IMR-90 (cell line): ENCODE results near the gene MRAP2. TPM values are rescaled to one million over a fixed set of nuclear protein-coding genes. Genes with fewer than 3 reads are reported as not detected.
"Not testable (repeated sequence)": the region's sequence is repeated elsewhere in the genome, so short reads cannot be mapped to it uniquely, and the experiment has no call there.

ENCODE experiments used
- ATAC-seq: fragments of 200-7000 bp; cut with Tn5 transposase; 2 replicates; pipeline ENCODE4 v1.9.1; 2020; ENCODE audit warnings: low read depth, mild to moderate bottlenecking, moderate library complexity
- BruUV-seq: library from RNA; stranded (reverse); fragments of 400-500 nt; replicated peaks from 2 replicates; lab custom pipeline; 2021; lab: Mats Ljungman, UMichigan
- CTCF ChIA-PET: fragments of 300-600 bp; formaldehyde crosslinking; extraction: SDS; loops from one replicate; lab custom pipeline; 2021; ENCODE audit warnings: antibody characterized with exemption; lab: Yijun Ruan, JAX
- POLR2A ChIA-PET: fragments of 300-600 bp; sonication (Branson Sonifier 250); formaldehyde crosslinking; loops from one replicate; lab custom pipeline; 2022; ENCODE audit warnings: antibody characterized with exemption; ENCODE audit not compliant: unreplicated experiment; lab: Charles Lee
- DNase-seq: peaks from one replicate; pipeline ENCODE4 v3.0.0; 2013
- H2AFZ ChIP-seq: replicated peaks from 2 replicates; pipeline ENCODE3; 2013; ENCODE audit warnings: low read length, mild to moderate bottlenecking; ENCODE audit not compliant: poor library complexity
- H2AK5ac ChIP-seq: 2 replicates; pipeline ENCODE4 v1.6.1; 2013; ENCODE audit warnings: low read depth, low read length, inconsistent platforms
- H2AK9ac ChIP-seq: replicated peaks from 2 replicates; pipeline ENCODE3; 2013; ENCODE audit warnings: mild to moderate bottlenecking, low read depth, low read length, moderate library complexity; ENCODE audit not compliant: poor library complexity
- H2BK120ac ChIP-seq: 2 replicates; pipeline ENCODE4 v1.6.1; 2013; ENCODE audit warnings: low read depth, low read length, inconsistent platforms
- H2BK15ac ChIP-seq: 3 replicates; pipeline ENCODE4 v1.6.1; 2013; ENCODE audit warnings: low read depth, low read length, inconsistent platforms
- H2BK20ac ChIP-seq: 2 replicates; pipeline ENCODE4 v1.6.1; 2013; ENCODE audit warnings: low read depth, mild to moderate bottlenecking, inconsistent platforms, low read length, moderate library complexity
- H2BK5ac ChIP-seq: 2 replicates; pipeline ENCODE4 v1.6.1; 2013; ENCODE audit warnings: mild to moderate bottlenecking, low read depth, low read length, inconsistent platforms; ENCODE audit not compliant: poor library complexity, severe bottlenecking
- H3K14ac ChIP-seq: replicated peaks from 2 replicates; pipeline ENCODE4 v1.6.1; 2013; ENCODE audit warnings: low read depth, low read length, inconsistent platforms
- H3K18ac ChIP-seq: 2 replicates; pipeline ENCODE4 v1.6.1; 2013; ENCODE audit warnings: low read depth, low read length, control low read depth
- H3K23ac ChIP-seq: 2 replicates; pipeline ENCODE4 v1.6.1; 2013; ENCODE audit warnings: low read depth, low read length, inconsistent platforms
- H3K27ac ChIP-seq: 2 replicates; pipeline ENCODE4 v1.5.1; 2013; ENCODE audit warnings: mild to moderate bottlenecking, control low read depth, low read length; ENCODE audit not compliant: insufficient read depth
- H3K27me3 ChIP-seq: 2 replicates; pipeline ENCODE4 v1.6.1; 2013; ENCODE audit warnings: low read length; ENCODE audit not compliant: control insufficient read depth, insufficient read depth
- H3K36me3 ChIP-seq: 2 replicates; pipeline ENCODE4 v1.6.1; 2013; ENCODE audit warnings: low read length, mixed read lengths; ENCODE audit not compliant: control insufficient read depth, insufficient read depth
- H3K4ac ChIP-seq: 2 replicates; pipeline ENCODE4 v1.6.1; 2013; ENCODE audit warnings: low read depth, low read length, inconsistent platforms
- H3K4me1 ChIP-seq: 2 replicates; pipeline ENCODE4 v1.6.1; 2013; ENCODE audit warnings: low read length, mixed read lengths; ENCODE audit not compliant: control insufficient read depth, insufficient read depth
- H3K4me2 ChIP-seq: 2 replicates; pipeline ENCODE4 v1.6.1; 2013; ENCODE audit warnings: low read depth, mild to moderate bottlenecking, control low read depth, low read length, moderate library complexity
- H3K4me3 ChIP-seq: 2 replicates; pipeline ENCODE4 v1.5.1; 2013; ENCODE audit warnings: low read depth, mild to moderate bottlenecking, control low read depth, low read length, moderate library complexity; ENCODE audit not compliant: insufficient read depth
- H3K56ac ChIP-seq: 2 replicates; pipeline ENCODE4 v1.6.1; 2013; ENCODE audit warnings: low read length, inconsistent platforms; ENCODE audit not compliant: insufficient read depth; ENCODE audit errors: extremely low read depth
- H3K79me1 ChIP-seq, 2 experiments: 2 replicates each; pipeline ENCODE4 v1.6.1; 2013; ENCODE audit warnings: low read length in 2 of 2, inconsistent platforms in 1 of 2, low read depth in 1 of 2
- H3K9ac ChIP-seq: 2 replicates; pipeline ENCODE4 v1.6.1; 2013; ENCODE audit warnings: low read depth, low read length, control low read depth
- H3K9me1 ChIP-seq: 2 replicates; pipeline ENCODE4 v1.6.1; 2013; ENCODE audit warnings: low read length, inconsistent platforms; ENCODE audit not compliant: insufficient read depth
- H3K9me3 ChIP-seq: 2 replicates; pipeline ENCODE4 v1.6.1; 2013; ENCODE audit warnings: low read length; ENCODE audit not compliant: control insufficient read depth, insufficient read depth
- H4K20me1 ChIP-seq: 2 replicates; pipeline ENCODE4 v1.6.1; 2013; ENCODE audit warnings: low read length, inconsistent platforms; ENCODE audit not compliant: insufficient read depth
- H4K5ac ChIP-seq: 2 replicates; pipeline ENCODE4 v1.6.1; 2013; ENCODE audit warnings: mild to moderate bottlenecking, low read depth, low read length, control low read depth
- H4K8ac ChIP-seq, 2 experiments: 2 replicates each; pipeline ENCODE4 v1.6.1; 2013; ENCODE audit warnings: low read depth in 2 of 2, low read length in 2 of 2, control low read depth in 1 of 2, inconsistent platforms in 1 of 2
- H4K91ac ChIP-seq: 2 replicates; pipeline ENCODE4 v1.6.1; 2013; ENCODE audit warnings: low read depth, low read length, inconsistent platforms; ENCODE audit not compliant: insufficient read depth
- dilution Hi-C: fragments of 300-500 bp; cut with HindIII; formaldehyde crosslinking; loops from one replicate; pipeline ENCODE4 v1.14.3; 2018; ENCODE audit warnings: low sequenced_read_pairs; ENCODE audit not compliant: unreplicated experiment
- in situ Hi-C: fragments of 300-500 bp; cut with MboI; formaldehyde crosslinking; loops from 3 replicates; pipeline ENCODE4 v1.14.3; 2019; ENCODE audit warnings: low sequenced_read_pairs, inconsistent platforms, mixed read lengths
- intact Hi-C: fragments of 100-400 bp; cut with micrococcal nuclease; formaldehyde crosslinking; loops from 2 replicates; pipeline ENCODE4 v1.10.0; 2022
- polyA plus RNA-seq, 3 experiments: library from polyadenylated mRNA; depleted of rRNA; stranded (reverse); fragments of >200 nt; gene quantifications; 2 replicates each; pipeline ENCODE4 v1.2.3, GENCODE V29; 2012; ENCODE audit warnings: low replicate concordance in 1 of 3
- total RNA-seq: library from RNA; depleted of rRNA; stranded (reverse); fragments of >200 nt; gene quantifications from 2 replicates; pipeline ENCODE4 v1.2.3, GENCODE V29; 2012

Gene MRAP2
- total and polyA plus RNA-seq, 2 of the 4 experiments (the other 2 are of a cell fraction) = 0.03 TPM; not detected in 1

GRCh38 chr6:84084705-84085104 is 51.1 kb downstream of the MRAP2 start:
- not testable (repeated sequence) for H3K56ac ChIP-seq

More at GRCh38 chr6:84084705-84085104, 51.1 kb downstream of the MRAP2 start:
- H3K9me3 ChIP-seq, H3K4me1 ChIP-seq, H3K4me2 ChIP-seq, H3K9me1 ChIP-seq, H2BK120ac ChIP-seq, H3K36me3 ChIP-seq, ATAC-seq, H4K8ac ChIP-seq, dilution Hi-C loops, H3K14ac ChIP-seq, H2BK15ac ChIP-seq, DNase-seq, H3K23ac ChIP-seq, H3K4me3 ChIP-seq, CTCF ChIA-PET, in situ Hi-C loops, BruUV-seq, H2AK5ac ChIP-seq, H2BK5ac ChIP-seq, intact Hi-C loops, H3K27ac ChIP-seq, H4K5ac ChIP-seq, H4K20me1 ChIP-seq, H3K79me1 ChIP-seq, H2AFZ ChIP-seq, H2BK20ac ChIP-seq, H3K27me3 ChIP-seq, H3K18ac ChIP-seq, H4K91ac ChIP-seq, H3K9ac ChIP-seq, POLR2A ChIA-PET, H2AK9ac ChIP-seq, H3K4ac ChIP-seq: not testable (repeated sequence)
